ENCODE measurements around the gene CEP83. TPM values are rescaled to one million over a fixed set of nuclear protein-coding genes. Genes with fewer than 3 reads are reported as not detected.

The CEP83 gene
- total RNA-seq, 8 experiments from 2014 or later, result 11.5 to 87.2 (median 25.9) TPM

DNA sequence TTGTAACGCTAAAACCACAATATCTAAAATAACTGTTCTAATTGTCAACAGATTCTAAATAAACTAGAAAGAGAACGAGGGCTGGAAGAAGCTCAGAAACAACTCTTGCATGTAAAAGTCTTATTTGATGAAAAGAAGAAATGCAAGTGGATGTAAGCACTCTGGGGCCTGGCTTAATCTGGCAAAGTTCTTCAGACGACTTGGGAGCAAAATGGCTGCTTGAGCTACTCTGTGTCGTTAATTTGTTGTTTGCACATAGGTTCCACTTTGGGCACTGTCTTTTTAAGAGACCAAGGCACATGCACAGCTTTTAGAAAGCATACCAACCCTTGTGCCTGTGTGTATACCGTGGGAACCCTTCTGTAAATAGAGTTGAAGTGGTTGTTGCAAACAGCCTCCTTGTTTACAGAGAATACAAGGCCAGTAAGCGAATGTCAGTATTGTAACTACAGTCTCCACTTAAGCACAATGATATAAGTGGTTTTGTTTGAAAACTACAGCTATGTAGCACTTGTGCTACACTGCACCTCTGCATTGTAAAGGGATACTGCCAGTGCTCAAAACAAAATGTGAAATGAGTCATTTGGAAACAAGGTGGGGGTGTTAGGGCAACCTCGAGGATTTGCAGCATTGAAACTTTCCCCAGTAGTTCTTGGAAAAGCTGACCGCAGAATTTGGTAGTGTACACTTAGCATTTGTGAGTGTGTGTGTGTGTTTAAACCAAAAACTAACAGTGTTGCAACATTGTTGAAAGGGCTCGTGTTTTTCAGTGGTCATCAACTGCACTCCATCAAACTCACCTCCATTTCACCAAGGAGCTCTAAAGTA, 154.3 kb downstream of the CEP83 start:
- Histone ChIP-seq H3K4me3 (no peak overlapping the region), H3K27ac (no peak overlapping the region), H3K4me1 (replicated peaks in 1 of 2) (no peaks in the 10 kb centered on the region)
- 17 to 90% (median 56%) methylated on average over 2 to 8 of the region's 9 CpGs for WGBS, 10 experiments
- peak in 3 of 8 experiments; percentile 50 to 61 (median 60) for ATAC-seq (replicated peaks in 6 of 8)
- in situ Hi-C loops (cut with MboI; ENCODE audit: low pct_unique_long_range_greater_than_20kb in 2 of 9, low sequenced_read_pairs in 9 of 9, unreplicated experiment in 9 of 9), result no loop called here

DNA sequence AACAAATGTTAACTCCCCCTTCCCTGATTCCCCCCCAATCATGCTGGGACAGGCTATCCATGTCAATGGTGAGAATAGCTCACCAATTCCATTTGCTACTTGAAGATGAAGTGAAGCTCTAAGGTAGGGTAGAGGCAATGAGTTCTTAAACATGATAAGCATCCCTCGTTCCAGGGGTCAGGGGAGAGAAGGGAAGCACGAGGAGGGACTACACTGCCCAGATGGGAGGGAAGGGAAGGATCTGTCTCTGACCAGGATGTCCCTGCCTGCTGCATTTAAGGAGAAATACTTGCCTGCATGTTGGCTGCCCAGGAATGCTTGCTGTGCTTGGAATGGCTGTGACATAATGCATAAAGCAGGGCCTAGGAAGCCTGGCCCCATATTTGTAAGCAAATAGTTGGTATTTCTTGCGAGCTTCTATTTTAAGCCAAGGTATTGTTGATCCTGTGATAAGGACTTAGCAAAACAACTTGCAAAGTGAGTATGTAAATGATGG, 155.1 kb downstream of the CEP83 start:
- H3K4me3 ChIP-seq, result no peak overlapping the region
- in situ Hi-C loops (cut with MboI; ENCODE audit: low pct_unique_long_range_greater_than_20kb in 2 of 9, low sequenced_read_pairs in 9 of 9, unreplicated experiment in 9 of 9), result no loop called here
- 40 to 100% (median 57%) methylated on average over 1 to 3 of the region's 3 CpGs; no CpG with 5 or more reads in 2 of the 10 experiments for WGBS, 10 experiments
- peak in 3 of 8 experiments; percentile 53 to 92 (median 83) for ATAC-seq (replicated peaks in 6 of 8)
- no peaks in the 10 kb centered on the region for H3K4me1 ChIP-seq (replicated peaks in 1 of 2)
- no peak overlapping the region for H3K27ac ChIP-seq

DNA sequence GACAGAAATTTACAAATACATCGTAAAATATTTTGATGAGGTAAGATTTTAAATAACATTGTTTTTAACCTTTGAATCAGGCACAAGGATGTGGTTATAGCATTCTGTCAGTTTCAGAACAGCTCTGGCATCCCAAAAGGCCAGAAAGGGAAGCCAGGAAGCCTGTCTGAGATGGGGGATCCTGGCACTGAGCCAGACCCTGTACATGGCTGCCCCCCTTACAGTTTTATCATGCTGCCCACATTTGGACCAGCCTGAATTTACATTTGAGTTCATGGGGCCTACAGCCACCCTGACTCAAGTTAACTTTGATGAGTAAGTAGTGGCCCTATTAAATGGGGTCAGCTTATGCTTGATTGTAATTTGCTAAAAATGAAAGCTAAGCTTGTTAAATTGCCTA, 155.7 kb downstream of the CEP83 start:
- H3K4me1 ChIP-seq (replicated peaks in 1 of 2), result no peaks in the 10 kb centered on the region
- H3K27ac ChIP-seq, result no peak overlapping the region
- no peak for ATAC-seq (replicated peaks in 6 of 8)
- in situ Hi-C loops (cut with MboI; ENCODE audit: low pct_unique_long_range_greater_than_20kb in 2 of 9, low sequenced_read_pairs in 9 of 9, unreplicated experiment in 9 of 9), result no loop called here
- WGBS, 10 experiments, result 30 to 100% (median 89%) methylated on average over 1 of the region's 1 CpG; no CpG with 5 or more reads in 1 of the 10 experiments
- no peak overlapping the region for H3K4me3 ChIP-seq

DNA sequence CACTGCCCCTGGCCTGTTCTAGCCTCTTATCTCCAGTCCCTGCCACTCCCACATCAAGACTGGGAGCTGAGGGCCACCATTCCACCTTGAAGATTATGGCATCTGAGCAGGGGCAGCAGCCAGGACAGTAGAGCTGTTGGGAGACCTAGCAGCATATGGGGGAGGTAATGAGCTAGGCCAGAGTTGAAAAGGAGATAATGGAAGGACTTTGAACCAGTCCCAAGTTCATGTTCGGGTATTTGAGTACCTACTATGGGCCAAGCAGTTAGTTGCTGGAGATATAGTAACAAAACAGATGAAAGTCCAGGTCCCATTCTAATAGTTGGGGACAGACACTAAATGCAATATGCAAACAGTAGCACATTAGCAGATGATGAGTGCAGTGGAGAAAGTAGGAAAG, 159.8 kb downstream of the CEP83 start:
- ATAC-seq (replicated peaks in 6 of 8), result no peak
- Histone ChIP-seq H3K4me1 (replicated peaks in 1 of 2) (no peaks in the 10 kb centered on the region), H3K4me3 (no peak overlapping the region), H3K27ac (no peak overlapping the region)
- in situ Hi-C loops (cut with MboI; ENCODE audit: low pct_unique_long_range_greater_than_20kb in 2 of 9, low sequenced_read_pairs in 9 of 9, unreplicated experiment in 9 of 9), result no loop called here
- WGBS, 10 experiments, result 60 to 100% (median 100%) methylated on average over 1 of the region's 1 CpG; no CpG with 5 or more reads in 6 of the 10 experiments

DNA sequence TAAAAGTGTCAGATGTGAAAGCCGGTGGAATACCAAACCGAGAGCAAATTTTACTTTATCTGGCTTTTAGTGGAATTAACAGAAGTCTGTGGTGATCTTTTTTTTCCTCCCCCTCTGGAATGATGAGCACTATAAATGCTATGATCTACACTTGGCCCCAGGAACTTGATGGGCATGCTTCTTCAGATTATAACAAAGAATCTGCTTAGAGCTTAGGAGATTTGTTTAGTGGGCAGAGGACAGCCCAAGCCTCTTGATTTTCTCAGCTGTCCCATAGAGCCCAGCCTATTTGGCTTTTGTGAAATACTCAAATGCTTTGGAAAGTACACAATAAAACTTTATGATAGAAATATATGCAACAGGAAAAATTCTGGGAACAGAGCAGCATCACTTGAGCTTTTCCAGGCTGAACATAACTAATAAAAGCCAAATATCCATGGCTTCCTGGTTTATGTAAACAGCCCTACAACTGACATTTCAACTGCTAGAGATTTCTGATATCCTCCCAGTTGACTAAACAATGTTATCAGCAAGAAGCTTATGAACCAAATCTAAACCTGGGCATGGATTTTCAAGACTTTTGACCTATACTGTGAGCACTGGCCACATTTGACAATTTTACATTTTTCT, 161.7 kb downstream of the CEP83 start:
- Histone ChIP-seq H3K27ac (no peak overlapping the region), H3K4me3 (no peak overlapping the region), H3K4me1 (replicated peaks in 1 of 2) (no peaks in the 10 kb centered on the region)
- 72 to 100% (median 94%) methylated on average over 2 of the region's 2 CpGs; no CpG with 5 or more reads in 4 of the 10 experiments for WGBS, 10 experiments
- in situ Hi-C loops (cut with MboI; ENCODE audit: low pct_unique_long_range_greater_than_20kb in 2 of 9, low sequenced_read_pairs in 9 of 9, unreplicated experiment in 9 of 9), result no loop called here
- ATAC-seq (replicated peaks in 6 of 8), result no peak

DNA sequence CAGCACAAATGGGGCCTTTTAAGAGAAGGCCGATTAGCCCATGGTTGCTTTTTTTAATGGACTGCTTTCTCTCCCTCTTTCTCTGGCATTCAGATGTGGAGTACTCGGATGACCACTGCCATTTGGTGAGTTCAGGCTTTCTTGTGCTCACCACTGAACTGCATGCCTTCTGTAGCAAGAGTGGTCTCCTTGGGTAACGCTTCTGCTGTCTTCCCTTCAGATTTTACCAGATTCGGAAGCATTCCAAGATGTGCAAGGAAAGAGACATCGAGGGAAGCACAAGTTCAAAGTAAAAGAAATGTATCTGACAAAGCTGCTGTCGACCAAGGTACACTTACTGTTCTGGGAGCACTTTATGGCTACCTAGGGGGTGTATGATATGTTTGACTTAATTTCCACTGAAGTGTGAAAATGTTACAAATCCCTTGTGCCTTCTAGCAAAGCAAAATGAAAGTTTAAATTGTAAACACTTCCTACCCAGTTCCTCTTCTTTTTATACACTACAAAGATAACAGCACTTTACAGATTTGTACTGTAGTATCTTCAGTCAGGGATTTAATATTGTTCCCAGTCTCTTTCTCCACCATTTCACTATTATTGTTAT, 162.5 kb downstream of the CEP83 start:
- in situ Hi-C loops (cut with MboI; ENCODE audit: low pct_unique_long_range_greater_than_20kb in 2 of 9, low sequenced_read_pairs in 9 of 9, unreplicated experiment in 9 of 9), result no loop called here
- Histone ChIP-seq H3K4me1 (replicated peaks in 1 of 2) (no peaks in the 10 kb centered on the region), H3K27ac (no peak overlapping the region), H3K4me3 (no peak overlapping the region)
- ATAC-seq (replicated peaks in 6 of 8), result no peak
- 84 to 100% (median 97%) methylated on average over 1 to 6 of the region's 6 CpGs; no CpG with 5 or more reads in 2 of the 10 experiments for WGBS, 10 experiments

DNA sequence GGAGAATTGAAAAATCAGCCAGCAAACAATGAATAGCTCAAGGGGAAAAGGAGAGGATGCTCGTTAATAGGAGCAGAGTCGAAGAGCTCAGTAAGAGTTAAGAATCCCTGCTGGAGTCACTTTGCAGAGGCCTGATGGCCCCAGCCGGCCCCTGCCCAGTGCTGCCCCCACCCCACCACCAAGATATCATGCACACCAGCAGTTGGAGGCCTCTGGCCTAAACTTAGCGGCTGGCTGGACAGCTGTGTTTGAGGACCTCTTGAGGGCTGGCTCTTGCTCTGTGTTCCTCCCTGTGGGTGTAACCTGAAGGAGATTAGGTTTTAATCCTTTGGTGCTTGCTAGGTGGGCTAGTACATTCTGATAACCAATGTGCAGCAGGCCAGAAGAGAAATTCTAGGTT, 169.3 kb downstream of the CEP83 start:
- in situ Hi-C loops (cut with MboI; ENCODE audit: low pct_unique_long_range_greater_than_20kb in 2 of 9, low sequenced_read_pairs in 9 of 9, unreplicated experiment in 9 of 9), result no loop called here
- Histone ChIP-seq H3K27ac (no peak overlapping the region), H3K4me1 (replicated peaks in 1 of 2) (peaks cover 33 to 40% of the 10 kb centered on the region in 2 donors), H3K4me3 (no peak overlapping the region)
- ATAC-seq (replicated peaks in 6 of 8), result peak; percentile 5 to 49 (median 32)
- WGBS, 10 experiments, result 40 to 100% (median 55%) methylated on average over 1 to 2 of the region's 4 CpGs; no CpG with 5 or more reads in 5 of the 10 experiments

DNA sequence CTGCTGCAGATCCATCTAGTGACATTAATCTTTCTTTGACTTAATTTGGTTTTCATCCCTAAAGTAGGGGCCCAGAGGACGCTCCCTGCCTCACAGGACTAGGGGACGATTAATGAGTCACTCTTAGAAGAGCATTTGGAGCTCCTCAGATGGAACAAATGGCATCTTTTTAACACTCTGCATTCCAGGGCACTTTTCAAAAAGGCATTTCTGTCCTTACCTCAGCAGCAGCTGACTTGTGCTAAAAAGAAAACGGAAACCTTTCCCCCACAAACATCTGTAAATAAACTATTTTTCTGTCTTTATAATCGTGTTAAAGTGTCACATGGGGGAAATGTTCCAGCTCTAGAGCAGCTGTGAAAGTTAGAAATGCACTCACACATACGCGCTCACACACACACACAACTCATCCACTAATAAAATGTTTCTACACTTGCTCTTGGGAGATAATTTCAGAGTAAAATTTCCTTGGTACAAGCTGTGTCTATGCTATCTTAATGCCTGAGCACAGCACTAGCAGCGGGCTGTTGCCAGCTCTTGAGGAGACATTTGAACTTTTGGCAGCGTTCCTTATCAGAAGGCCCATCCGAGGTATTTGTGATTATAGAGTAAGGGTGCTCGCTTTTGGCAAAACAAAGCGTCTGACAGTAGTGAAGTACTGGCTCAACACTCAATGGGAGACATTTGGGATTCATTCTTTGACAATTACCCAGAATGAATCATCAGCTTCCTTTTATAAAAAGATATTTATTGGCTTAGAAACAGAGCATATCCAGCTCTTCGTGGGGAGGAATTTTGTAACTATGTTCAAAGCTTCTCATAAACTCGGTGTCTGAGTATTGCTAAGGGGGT, 170.0 kb downstream of the CEP83 start:
- peak in 7 of 8 experiments; percentile 36 to 69 (median 58) for ATAC-seq (replicated peaks in 6 of 8)
- Histone ChIP-seq H3K27ac (no peak overlapping the region), H3K4me1 (replicated peaks in 1 of 2) (peaks cover 36 to 42% of the 10 kb centered on the region in 2 donors), H3K4me3 (no peak overlapping the region)
- 8 to 87% (median 42%) methylated on average over 3 to 11 of the region's 13 CpGs for WGBS, 10 experiments
- in situ Hi-C loops (cut with MboI; ENCODE audit: low pct_unique_long_range_greater_than_20kb in 2 of 9, low sequenced_read_pairs in 9 of 9, unreplicated experiment in 9 of 9), result no loop called here

DNA sequence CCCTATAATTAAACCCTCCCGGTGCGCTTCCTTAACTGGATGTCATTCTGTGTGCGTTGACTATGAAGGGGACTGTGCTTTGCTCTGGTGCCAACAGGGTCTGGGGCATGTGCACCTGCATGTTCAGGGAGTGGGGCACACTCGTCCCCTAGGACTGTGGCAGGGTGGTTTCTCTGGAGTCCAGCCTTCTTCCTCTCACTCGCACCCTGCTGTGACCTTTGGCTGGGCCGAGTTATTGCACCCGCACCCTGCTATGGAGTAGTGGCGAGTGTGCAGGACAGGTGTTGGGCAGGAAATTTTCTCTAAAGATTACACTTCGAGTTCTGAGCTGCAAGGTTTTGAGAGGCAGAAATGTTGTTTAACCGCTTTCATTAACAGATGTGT, 172.4 kb downstream of the CEP83 start:
- in situ Hi-C loops (cut with MboI; ENCODE audit: low pct_unique_long_range_greater_than_20kb in 2 of 9, low sequenced_read_pairs in 9 of 9, unreplicated experiment in 9 of 9), result no loop called here
- H3K4me1 ChIP-seq (replicated peaks in 1 of 2), result peaks cover 36 to 42% of the 10 kb centered on the region in 2 donors
- WGBS, 10 experiments, result 63 to 100% (median 100%) methylated on average over 1 to 9 of the region's 10 CpGs; no CpG with 5 or more reads in 3 of the 10 experiments
- no peak for ATAC-seq (replicated peaks in 6 of 8)
- no peak overlapping the region for H3K4me3 ChIP-seq
- no peak overlapping the region for H3K27ac ChIP-seq

DNA sequence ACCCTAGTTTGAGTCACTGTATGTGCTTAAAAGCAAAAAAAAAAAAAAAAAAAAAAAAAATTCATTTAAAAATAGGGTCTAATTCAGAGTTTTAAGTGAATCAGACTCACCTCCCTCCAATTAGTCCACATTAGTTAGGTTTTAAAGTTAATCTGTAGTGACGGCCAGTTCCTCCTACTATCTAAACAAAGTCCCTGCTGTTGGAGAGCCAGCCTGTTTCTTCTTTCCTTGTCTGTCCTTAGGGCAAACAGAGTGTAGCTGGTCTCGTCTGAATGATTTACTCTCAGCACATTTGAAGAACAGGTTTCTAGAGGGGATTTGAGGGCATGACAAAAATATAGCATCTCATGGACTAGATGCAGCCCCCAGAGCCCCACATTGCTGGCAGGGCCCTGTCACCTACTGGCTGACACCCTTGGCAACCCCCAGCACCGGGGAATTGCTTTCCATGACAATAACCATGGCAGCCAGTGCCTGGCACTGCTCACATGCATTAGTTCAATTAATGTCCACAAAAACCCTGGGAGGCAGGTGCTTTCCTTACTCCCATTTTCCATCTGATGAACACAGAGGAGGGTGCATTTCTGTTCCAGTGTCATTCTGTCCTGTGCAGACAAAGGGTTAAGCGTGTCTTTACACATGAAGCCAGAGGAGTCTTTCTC, 173.0 kb downstream of the CEP83 start:
- Histone ChIP-seq H3K4me3 (no peak overlapping the region), H3K4me1 (replicated peaks in 1 of 2) (peaks cover 36 to 42% of the 10 kb centered on the region in 2 donors), H3K27ac (no peak overlapping the region)
- in situ Hi-C loops (cut with MboI; ENCODE audit: low pct_unique_long_range_greater_than_20kb in 2 of 9, low sequenced_read_pairs in 9 of 9, unreplicated experiment in 9 of 9), result no loop called here
- ATAC-seq (replicated peaks in 6 of 8), result peak in 3 of 8 experiments; percentile 21 to 73 (median 46)
- WGBS, 10 experiments, result 40 to 100% (median 86%) methylated on average over 1 to 4 of the region's 4 CpGs; no CpG with 5 or more reads in 1 of the 10 experiments

DNA sequence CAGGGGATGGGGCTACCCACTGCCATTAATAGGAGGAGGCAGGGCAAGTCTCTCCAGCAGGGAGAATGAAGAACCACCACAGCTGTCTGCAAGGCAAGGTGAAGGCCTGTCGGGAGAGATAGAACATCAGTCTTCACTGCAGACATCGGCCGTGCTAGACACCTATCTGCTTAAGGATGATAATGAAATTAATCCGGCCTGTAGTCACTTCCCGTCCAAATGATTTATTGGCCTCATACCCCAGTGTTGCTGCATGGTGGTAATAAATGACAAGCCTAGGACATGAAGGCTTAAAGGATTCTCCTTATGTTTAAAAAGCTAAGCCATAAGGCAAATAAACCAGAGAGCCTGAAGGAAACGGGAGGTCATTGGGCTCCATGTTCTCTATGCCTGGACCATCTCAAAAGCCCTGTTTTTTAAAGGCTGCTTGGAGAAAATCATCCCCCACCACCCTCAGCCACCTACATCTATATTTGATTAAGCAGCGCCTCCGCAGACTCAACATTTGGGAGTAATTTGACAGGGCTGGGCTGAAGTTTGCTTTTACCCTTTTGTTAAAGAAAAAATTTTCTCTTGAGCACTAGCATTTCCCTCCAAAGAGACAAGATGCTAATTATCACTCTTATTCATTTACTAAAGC, 173.6 kb downstream of the CEP83 start:
- H3K4me1 ChIP-seq (replicated peaks in 1 of 2), result peaks cover 36 to 42% of the 10 kb centered on the region in 2 donors
- peak in 5 of 8 experiments; percentile 25 to 77 (median 60) for ATAC-seq (replicated peaks in 6 of 8)
- H3K4me3 ChIP-seq, result no peak overlapping the region
- in situ Hi-C loops (cut with MboI; ENCODE audit: low pct_unique_long_range_greater_than_20kb in 2 of 9, low sequenced_read_pairs in 9 of 9, unreplicated experiment in 9 of 9), result no loop called here
- WGBS, 10 experiments, result 50 to 96% (median 73%) methylated on average over 2 to 5 of the region's 8 CpGs; no CpG with 5 or more reads in 2 of the 10 experiments
- H3K27ac ChIP-seq, result peak overlapping the region; percentile 5 to 56

Measured in motor neuron (in vitro differentiated cells).